Stimulated activated naive CD8-positive, alpha-beta T cell treated with anti-CD3 and anti-CD28 coated beads, Interleukin-15, amount 100 ng/mL, for 72 hours (primary cell): ENCODE data around the gene LRRC49.

ENCODE experiments used
- ATAC-seq: fragments of 150-1000 bp; cut with Tn5 transposase; 2 replicates; pipeline ENCODE4 v1.10.0; 2021; ENCODE audit warnings: mild to moderate bottlenecking, moderate library complexity
- DNase-seq, 2 donors: peaks; one replicate each; pipeline ENCODE4 v3.0.0; 2021 to 2022
- H3K27ac Mint-ChIP-seq, 2 donors: one replicate each; pipeline ENCODE4 v1.8.0; 2022; ENCODE audit warnings: mild to moderate bottlenecking in 2 of 2, mixed read lengths in 2 of 2, moderate library complexity in 2 of 2
- H3K27me3 Mint-ChIP-seq: one replicate; pipeline ENCODE4 v1.8.0; 2022; ENCODE audit warnings: mixed read lengths
- H3K4me1 Mint-ChIP-seq: one replicate; pipeline ENCODE4 v1.8.0; 2022; ENCODE audit warnings: mild to moderate bottlenecking, mixed read lengths
- H3K4me3 Mint-ChIP-seq, 2 donors: one replicate each; pipeline ENCODE4 v1.8.0; 2022; ENCODE audit warnings: mild to moderate bottlenecking in 2 of 2, mixed read lengths in 2 of 2, moderate library complexity in 1 of 2
- H3K9me3 Mint-ChIP-seq, 2 donors: one replicate each; pipeline ENCODE4 v1.8.0; 2022; ENCODE audit warnings: mixed read lengths in 2 of 2

The LRRC49 gene

GRCh38 chr15:71093054-71094024 lies 200.7 kb downstream of the LRRC49 start:
- H3K9me3 Mint-ChIP-seq = no peaks in the 10 kb centered on the region
- H3K27me3 Mint-ChIP-seq = peaks cover 11% of the 10 kb centered on the region
- no peak for DNase-seq
- H3K4me3 Mint-ChIP-seq = no peak overlapping the region
- H3K27ac Mint-ChIP-seq = no peak overlapping the region
- no peak for ATAC-seq
- H3K4me1 Mint-ChIP-seq = no peaks in the 10 kb centered on the region

- H3K9me3 Mint-ChIP-seq = no peaks in the 10 kb centered on the region
- H3K4me3 Mint-ChIP-seq = no peak overlapping the region
- H3K27me3 Mint-ChIP-seq = peaks cover 11% of the 10 kb centered on the region
- no peaks in the 10 kb centered on the region for H3K4me1 Mint-ChIP-seq
- DNase-seq (no peak), ATAC-seq (no peak)
- H3K27ac Mint-ChIP-seq = no peak overlapping the region
Observed at GRCh38 chr15:71094137-71094536, 201.5 kb downstream of the LRRC49 start.

- no peak overlapping the region for H3K27ac Mint-ChIP-seq
- H3K4me1 Mint-ChIP-seq = no peaks in the 10 kb centered on the region
- DNase-seq (no peak), ATAC-seq (no peak)
- no peaks in the 10 kb centered on the region for H3K9me3 Mint-ChIP-seq
- no peak overlapping the region for H3K4me3 Mint-ChIP-seq
- H3K27me3 Mint-ChIP-seq = peaks cover 11% of the 10 kb centered on the region
Observed at GRCh38 chr15:71096676-71097075, 204.1 kb downstream of the LRRC49 start.

- Mint-ChIP-seq H3K27me3 (peaks cover 9% of the 10 kb centered on the region), H3K9me3 (no peaks in the 10 kb centered on the region), H3K27ac (no peak overlapping the region), H3K4me3 (no peak overlapping the region), H3K4me1 (no peaks in the 10 kb centered on the region)
- DNase-seq (no peak), ATAC-seq (no peak)
Observed at GRCh38 chr15:71097890-71098289, 205.3 kb downstream of the LRRC49 start.

- H3K4me1 Mint-ChIP-seq = no peaks in the 10 kb centered on the region
- no peak overlapping the region for H3K4me3 Mint-ChIP-seq
- no peaks in the 10 kb centered on the region for H3K9me3 Mint-ChIP-seq
- peaks cover 7% of the 10 kb centered on the region for H3K27me3 Mint-ChIP-seq
- ATAC-seq = no peak
- no peak overlapping the region for H3K27ac Mint-ChIP-seq
- no peak for DNase-seq
Observed at GRCh38 chr15:71098920-71099319, 206.3 kb downstream of the LRRC49 start.
